Measurements from ENCODE around the gene MANBA. TPM values are rescaled to one million over a fixed set of nuclear protein-coding genes. Genes with fewer than 3 reads are reported as not detected.

MANBA gene
- total RNA-seq, 1 experiment from 2014 or later, result 14.5 TPM

GRCh38 chr4:102794999-102795398, 34.2 kb upstream of the MANBA start:
- Histone ChIP-seq H3K36me3 (ENCODE audit: control insufficient read depth, insufficient read depth, low read length) (peaks cover 31% of the 10 kb centered on the region), H3K4me3 (ENCODE audit: low read depth in 2 of 2, low read length in 2 of 2) (no peak overlapping the region), H3K27me3 (ENCODE audit: control insufficient read depth, insufficient read depth, low read length) (no peaks in the 10 kb centered on the region), H3K9me3 (ENCODE audit: control insufficient read depth, insufficient read depth, low read depth, low read length) (no peaks in the 10 kb centered on the region), H3K4me1 (ENCODE audit: control insufficient read depth, insufficient read depth, low read length) (no peaks in the 10 kb centered on the region), H3K27ac (ENCODE audit: low read length) (no peak overlapping the region)
- in situ Hi-C loops (cut with HindIII; ENCODE audit: low pct_unique_long_range_greater_than_20kb, low sequenced_read_pairs) (no loop called here), intact Hi-C loops (cut with micrococcal nuclease; ENCODE audit: unreplicated experiment) (loop anchor here (10.0 kb wide), 1 partner anchor 170 kb away; no protein-coding TSS in a partner anchor)
- DNase-seq (ENCODE audit: low read depth, low spot score), result no peak
- no TSS peak for BruUV-seq (replicated peaks)
- no peak for ATAC-seq
- POLR2A ChIA-PET, result no interaction called here
- no peak for TF ChIP-seq CTCF (IDR thresholded peaks at IDR 0.05)
- TF ChIP-seq SIN3A (IDR thresholded peaks at IDR 0.05; ENCODE audit: borderline replicate concordance, insufficient read depth, low read depth, low read length), result no peak
- TF ChIP-seq TCF7L2 (IDR thresholded peaks at IDR 0.05; ENCODE audit: low read depth, low read length), result no peak
- no peak for TF ChIP-seq REST (IDR thresholded peaks at IDR 0.05; ENCODE audit: insufficient read depth in 1 of 2, low read depth in 2 of 2, low read length in 1 of 2)
- TF ChIP-seq POLR2AphosphoS5 (IDR thresholded peaks at IDR 0.05; ENCODE audit: low read depth, low read length), result no peak
- CTCF ChIA-PET, result no interaction called here

- Histone ChIP-seq H3K36me3 (ENCODE audit: control insufficient read depth, insufficient read depth, low read length) (peaks cover 21% of the 10 kb centered on the region), H3K4me1 (ENCODE audit: control insufficient read depth, insufficient read depth, low read length) (no peaks in the 10 kb centered on the region), H3K27ac (ENCODE audit: low read length) (no peak overlapping the region), H3K27me3 (ENCODE audit: control insufficient read depth, insufficient read depth, low read length) (no peaks in the 10 kb centered on the region), H3K4me3 (ENCODE audit: low read depth in 2 of 2, low read length in 2 of 2) (no peak overlapping the region), H3K9me3 (ENCODE audit: control insufficient read depth, insufficient read depth, low read depth, low read length) (no peaks in the 10 kb centered on the region)
- DNase-seq (ENCODE audit: low read depth, low spot score) (no peak), ATAC-seq (no peak)
- ChIA-PET CTCF (no interaction called here), POLR2A (interaction anchor here (1.0 kb wide), 1 partner anchor 36 kb away, joined by 3 read pairs; no protein-coding TSS in a partner anchor)
- BruUV-seq (replicated peaks), result no TSS peak
- intact Hi-C loops (cut with micrococcal nuclease; ENCODE audit: unreplicated experiment), result loop anchor here (10.0 kb wide), 1 partner anchor 168 kb away; no protein-coding TSS in a partner anchor
- TF ChIP-seq POLR2AphosphoS5 (IDR thresholded peaks at IDR 0.05; ENCODE audit: low read depth, low read length), result no peak
- TF ChIP-seq REST (IDR thresholded peaks at IDR 0.05; ENCODE audit: insufficient read depth in 1 of 2, low read depth in 2 of 2, low read length in 1 of 2), result no peak
- TF ChIP-seq TCF7L2 (IDR thresholded peaks at IDR 0.05; ENCODE audit: low read depth, low read length), result no peak
- TF ChIP-seq SIN3A (IDR thresholded peaks at IDR 0.05; ENCODE audit: borderline replicate concordance, insufficient read depth, low read depth, low read length), result no peak
- no peak for TF ChIP-seq CTCF (IDR thresholded peaks at IDR 0.05)
- in situ Hi-C loops (cut with HindIII; ENCODE audit: low pct_unique_long_range_greater_than_20kb, low sequenced_read_pairs), result no loop called here
Observed at GRCh38 chr4:102792361-102792936, 31.7 kb upstream of the MANBA start.
